Parathyroid adenoma (tissue), 2 donors: Measurements from ENCODE around the gene NUP205.

Source experiments
- H2AFZ ChIP-seq: fragments of 300-600 bp; sonication (generic); one replicate; pipeline ENCODE4 v1.7.0; 2017; ENCODE audit warnings: antibody characterized with exemption, mild to moderate bottlenecking
- H3K27ac ChIP-seq: fragments of 300-600 bp; sonication (generic); one replicate; pipeline ENCODE4 v1.7.0; 2017
- H3K27me3 ChIP-seq: fragments of 300-600 bp; sonication (generic); one replicate; pipeline ENCODE4 v1.7.0; 2017; ENCODE audit warnings: low read length; ENCODE audit not compliant: control insufficient read depth, insufficient read depth
- H3K36me3 ChIP-seq: fragments of 300-600 bp; sonication (generic); one replicate; pipeline ENCODE4 v1.7.0; 2017; ENCODE audit warnings: low read length; ENCODE audit not compliant: control insufficient read depth, insufficient read depth
- H3K4me1 ChIP-seq: fragments of 300-600 bp; sonication (generic); one replicate; pipeline ENCODE4 v1.7.0; 2017; ENCODE audit warnings: control low read depth
- H3K4me2 ChIP-seq: fragments of 300-600 bp; sonication (generic); one replicate; pipeline ENCODE4 v1.7.0; 2017; ENCODE audit warnings: low read length
- H3K4me3 ChIP-seq: fragments of 300-600 bp; sonication (generic); one replicate; pipeline ENCODE4 v1.7.0; 2017; ENCODE audit warnings: low read depth, low read length
- H3K79me2 ChIP-seq: fragments of 300-600 bp; sonication (generic); one replicate; pipeline ENCODE4 v1.7.0; 2017; ENCODE audit warnings: control low read depth
- H3K9ac ChIP-seq: fragments of 300-600 bp; sonication (generic); one replicate; pipeline ENCODE4 v1.7.0; 2017; ENCODE audit warnings: mild to moderate bottlenecking
- H3K9me3 ChIP-seq: fragments of 300-600 bp; sonication (generic); one replicate; pipeline ENCODE4 v1.7.0; 2017; ENCODE audit warnings: low read length; ENCODE audit not compliant: control insufficient read depth
- TF ChIP-seq, protein P1 (sequence below): fragments of 300-600 bp; sonication (generic); IDR thresholded peaks from one replicate; pipeline ENCODE4 v1.7.0; 2017; ENCODE audit warnings: antibody characterized with exemption, mild to moderate bottlenecking
- donor health status: primary hyperparathyroidism.

Gene NUP205

DNA sequence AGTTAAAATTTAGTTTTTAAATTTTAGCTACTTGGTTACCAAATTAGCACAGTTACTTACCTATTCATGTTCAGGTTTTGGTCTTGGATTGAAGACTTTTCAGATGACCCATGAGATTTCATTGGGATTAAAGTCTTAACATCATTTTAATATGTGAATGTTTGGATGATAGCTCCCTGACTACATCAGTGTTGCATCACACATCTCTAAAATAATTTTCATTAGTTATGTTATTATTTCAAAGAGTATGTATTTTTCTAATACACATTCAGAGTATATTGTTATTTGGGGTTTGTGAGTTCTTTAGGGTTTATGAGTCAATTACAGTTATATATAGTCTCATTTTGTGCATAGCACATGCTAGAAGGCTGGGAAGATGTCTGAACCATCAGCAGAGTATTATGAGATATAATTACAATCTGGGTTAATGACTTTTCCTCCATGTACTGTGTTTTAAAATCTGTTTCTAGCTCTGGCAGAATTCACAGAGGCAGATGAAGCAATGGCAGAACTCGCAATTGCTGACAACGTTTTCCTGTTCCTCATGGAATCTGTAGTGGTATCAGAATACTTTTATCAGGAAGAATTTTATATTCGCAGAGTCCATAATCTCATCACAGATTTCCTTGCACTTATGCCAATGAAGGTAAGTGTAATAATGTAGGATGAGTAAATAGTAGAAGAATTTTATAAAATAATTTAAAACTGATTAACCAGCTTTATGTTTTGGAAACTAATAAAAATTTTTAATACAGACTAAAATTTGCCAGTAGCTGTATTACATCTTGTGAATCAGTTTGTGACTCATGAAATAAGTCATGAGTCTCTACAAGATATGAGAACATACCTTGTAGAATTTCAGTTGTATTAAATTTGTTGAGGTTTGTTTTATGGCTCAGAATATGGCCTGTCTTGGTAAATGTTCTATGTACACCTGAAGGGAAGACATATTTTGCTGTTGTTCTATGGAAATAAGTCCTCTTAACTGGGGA is 26.9 kb downstream of the NUP205 start:
- H3K27ac ChIP-seq: no peak overlapping the region
- no peak overlapping the region for H3K4me3 ChIP-seq
- no peaks in the 10 kb centered on the region for H3K9me3 ChIP-seq
- no peak overlapping the region for H3K4me2 ChIP-seq
- H3K27me3 ChIP-seq: no peaks in the 10 kb centered on the region
- H3K4me1 ChIP-seq: no peaks in the 10 kb centered on the region
- H3K9ac ChIP-seq: no peak overlapping the region
- no peaks in the 10 kb centered on the region for H3K79me2 ChIP-seq
- H2AFZ ChIP-seq: no peak overlapping the region
- H3K36me3 ChIP-seq: no peaks in the 10 kb centered on the region
- TF ChIP-seq, protein P1, sequence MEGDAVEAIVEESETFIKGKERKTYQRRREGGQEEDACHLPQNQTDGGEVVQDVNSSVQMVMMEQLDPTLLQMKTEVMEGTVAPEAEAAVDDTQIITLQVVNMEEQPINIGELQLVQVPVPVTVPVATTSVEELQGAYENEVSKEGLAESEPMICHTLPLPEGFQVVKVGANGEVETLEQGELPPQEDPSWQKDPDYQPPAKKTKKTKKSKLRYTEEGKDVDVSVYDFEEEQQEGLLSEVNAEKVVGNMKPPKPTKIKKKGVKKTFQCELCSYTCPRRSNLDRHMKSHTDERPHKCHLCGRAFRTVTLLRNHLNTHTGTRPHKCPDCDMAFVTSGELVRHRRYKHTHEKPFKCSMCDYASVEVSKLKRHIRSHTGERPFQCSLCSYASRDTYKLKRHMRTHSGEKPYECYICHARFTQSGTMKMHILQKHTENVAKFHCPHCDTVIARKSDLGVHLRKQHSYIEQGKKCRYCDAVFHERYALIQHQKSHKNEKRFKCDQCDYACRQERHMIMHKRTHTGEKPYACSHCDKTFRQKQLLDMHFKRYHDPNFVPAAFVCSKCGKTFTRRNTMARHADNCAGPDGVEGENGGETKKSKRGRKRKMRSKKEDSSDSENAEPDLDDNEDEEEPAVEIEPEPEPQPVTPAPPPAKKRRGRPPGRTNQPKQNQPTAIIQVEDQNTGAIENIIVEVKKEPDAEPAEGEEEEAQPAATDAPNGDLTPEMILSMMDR: no peak

DNA sequence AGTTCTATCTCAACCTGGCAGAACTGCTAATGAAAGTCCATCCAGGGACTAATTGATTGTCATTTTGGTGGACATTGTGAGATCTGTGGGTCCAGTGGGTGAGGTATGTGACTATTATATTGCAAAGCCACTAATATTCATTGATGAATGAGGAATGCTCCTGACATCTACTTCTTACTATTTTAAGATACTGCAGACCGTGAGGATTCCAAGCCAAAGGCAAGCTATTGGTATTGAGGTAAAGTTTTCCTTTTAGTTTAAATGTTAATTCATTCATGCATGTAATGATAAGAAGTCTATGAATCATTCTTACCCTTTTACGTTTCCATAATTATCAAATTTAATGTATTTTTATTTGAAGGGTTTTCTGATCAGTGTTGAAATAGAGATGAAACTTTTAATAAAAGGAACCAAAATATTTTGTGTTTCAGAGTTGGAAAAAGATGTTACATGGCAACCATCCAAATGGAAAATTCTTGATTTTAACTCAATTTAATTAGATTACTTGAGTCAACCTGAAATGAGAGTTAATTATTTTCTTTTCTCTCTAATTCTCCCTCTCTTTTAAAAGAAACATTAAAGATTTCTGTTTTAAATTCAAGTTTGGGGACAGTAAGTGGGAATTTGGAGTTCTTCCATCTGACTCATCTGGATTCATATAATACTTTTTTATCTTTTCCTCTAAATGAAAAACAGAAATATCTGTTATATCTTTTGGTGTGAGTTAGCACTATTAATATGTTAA is 39.6 kb downstream of the NUP205 start:
- H3K4me3 ChIP-seq: no peak overlapping the region
- H3K36me3 ChIP-seq: no peaks in the 10 kb centered on the region
- no peak overlapping the region for H2AFZ ChIP-seq
- H3K27ac ChIP-seq: no peak overlapping the region
- H3K4me2 ChIP-seq: no peak overlapping the region
- TF ChIP-seq, protein P1: no peak
- H3K9me3 ChIP-seq: no peaks in the 10 kb centered on the region
- H3K27me3 ChIP-seq: no peaks in the 10 kb centered on the region
- H3K79me2 ChIP-seq: no peaks in the 10 kb centered on the region
- H3K4me1 ChIP-seq: no peaks in the 10 kb centered on the region
- H3K9ac ChIP-seq: no peak overlapping the region

DNA sequence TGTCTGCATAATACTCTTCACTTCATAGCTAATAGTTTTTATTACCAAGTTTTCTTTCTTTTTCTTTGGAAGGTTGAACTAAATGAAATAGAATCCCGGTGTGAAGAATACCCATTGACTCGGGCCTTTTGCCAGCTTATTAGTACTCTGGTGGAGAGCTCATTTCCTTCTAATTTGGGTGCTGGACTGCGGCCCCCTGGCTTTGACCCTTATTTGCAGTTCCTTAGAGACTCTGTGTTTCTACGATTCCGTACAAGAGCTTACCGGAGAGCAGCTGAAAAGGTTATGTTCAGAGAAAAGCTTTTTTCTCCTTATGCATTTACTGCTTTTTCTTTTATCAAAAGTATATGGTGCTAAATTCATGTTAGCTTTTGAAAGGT is 40.2 kb downstream of the NUP205 start:
- Histone ChIP-seq H3K79me2 (no peaks in the 10 kb centered on the region), H3K4me1 (no peaks in the 10 kb centered on the region), H3K27me3 (no peaks in the 10 kb centered on the region), H3K4me3 (no peak overlapping the region), H3K9ac (no peak overlapping the region), H3K36me3 (no peaks in the 10 kb centered on the region), H2AFZ (no peak overlapping the region), H3K9me3 (no peaks in the 10 kb centered on the region), H3K27ac (no peak overlapping the region), H3K4me2 (no peak overlapping the region)
- TF ChIP-seq, protein P1: no peak

DNA sequence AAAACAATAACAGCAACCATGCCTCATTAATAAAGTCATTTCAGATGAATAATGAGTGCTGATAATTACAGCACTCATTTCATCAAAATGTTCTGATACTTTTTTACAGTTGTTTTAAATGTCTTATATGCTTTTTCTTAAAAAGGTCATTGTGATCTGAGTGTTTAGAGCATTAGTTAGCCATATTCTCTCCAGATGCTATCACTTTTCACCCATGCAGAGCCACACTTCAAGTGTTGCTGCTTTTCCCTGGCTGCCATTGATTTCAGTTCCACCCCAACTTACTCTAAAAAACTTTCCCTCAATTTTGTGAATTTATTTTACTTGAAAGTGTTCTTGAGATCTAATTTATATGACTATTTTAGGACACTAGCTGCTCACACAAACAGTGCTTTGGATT is 41.8 kb downstream of the NUP205 start:
- no peaks in the 10 kb centered on the region for H3K79me2 ChIP-seq
- no peaks in the 10 kb centered on the region for H3K27me3 ChIP-seq
- no peaks in the 10 kb centered on the region for H3K4me1 ChIP-seq
- no peak overlapping the region for H3K27ac ChIP-seq
- no peaks in the 10 kb centered on the region for H3K9me3 ChIP-seq
- H3K4me3 ChIP-seq: no peak overlapping the region
- H3K4me2 ChIP-seq: no peak overlapping the region
- TF ChIP-seq, protein P1: no peak
- H2AFZ ChIP-seq: no peak overlapping the region
- no peaks in the 10 kb centered on the region for H3K36me3 ChIP-seq
- no peak overlapping the region for H3K9ac ChIP-seq
